Inflammatory macrophage treated with lipopolysaccharide for 4 hours (primary cell): ENCODE measurements around the gene MOK.

ENCODE experiments used
- DNase-seq: peaks from one replicate; pipeline ENCODE4 v3.0.0-alpha.2; 2020

MOK gene

GRCh38 chr14:102221026-102221425, 83.9 kb downstream of the MOK start:
- no peak for DNase-seq

- DNase-seq: no peak
Measured at GRCh38 chr14:102220031-102220430, 84.9 kb downstream of the MOK start.

GRCh38 chr14:102219316-102219715, 85.6 kb downstream of the MOK start:
- DNase-seq: no peak

GRCh38 chr14:102218688-102219087, 86.3 kb downstream of the MOK start:
- DNase-seq: no peak

- DNase-seq: no peak
Measured at GRCh38 chr14:102217987-102218421, 87.0 kb downstream of the MOK start.

GRCh38 chr14:102217399-102217798, 87.6 kb downstream of the MOK start:
- no peak for DNase-seq

- peak; percentile 68 for DNase-seq
Measured at GRCh38 chr14:102215576-102216250, 89.3 kb downstream of the MOK start.

GRCh38 chr14:102215071-102215470, 89.9 kb downstream of the MOK start:
- DNase-seq: no peak

- no peak for DNase-seq
Measured at GRCh38 chr14:102213984-102214658, 90.8 kb downstream of the MOK start.

- DNase-seq: no peak
Measured at GRCh38 chr14:102213470-102213869, 91.5 kb downstream of the MOK start.

GRCh38 chr14:102212845-102213244, 92.1 kb downstream of the MOK start:
- no peak for DNase-seq

GRCh38 chr14:102212356-102212755, 92.6 kb downstream of the MOK start:
- DNase-seq: no peak

GRCh38 chr14:102211240-102211639, 93.7 kb downstream of the MOK start:
- no peak for DNase-seq

- DNase-seq: peak; percentile 13
Measured at GRCh38 chr14:102210421-102211042, 94.4 kb downstream of the MOK start.

GRCh38 chr14:102209224-102209966, 95.6 kb downstream of the MOK start:
- DNase-seq: no peak

- DNase-seq: no peak
Measured at GRCh38 chr14:102208741-102209140, 96.2 kb downstream of the MOK start.

GRCh38 chr14:102207831-102208365, 97.1 kb downstream of the MOK start:
- DNase-seq: no peak

- no peak for DNase-seq
Measured at GRCh38 chr14:102206918-102207317, 98.0 kb downstream of the MOK start.

- no peak for DNase-seq
Measured at GRCh38 chr14:102205560-102205959, 99.4 kb downstream of the MOK start.

- no peak for DNase-seq
Measured at GRCh38 chr14:102203382-102203781, 101.6 kb downstream of the MOK start.

GRCh38 chr14:102202944-102203343, 102.0 kb downstream of the MOK start:
- DNase-seq: no peak

GRCh38 chr14:102201776-102202175, 103.2 kb downstream of the MOK start:
- DNase-seq: no peak

GRCh38 chr14:102201353-102201738, 103.6 kb downstream of the MOK start:
- DNase-seq: no peak
